Measurements from ENCODE around the gene EPS8L3.

DNA sequence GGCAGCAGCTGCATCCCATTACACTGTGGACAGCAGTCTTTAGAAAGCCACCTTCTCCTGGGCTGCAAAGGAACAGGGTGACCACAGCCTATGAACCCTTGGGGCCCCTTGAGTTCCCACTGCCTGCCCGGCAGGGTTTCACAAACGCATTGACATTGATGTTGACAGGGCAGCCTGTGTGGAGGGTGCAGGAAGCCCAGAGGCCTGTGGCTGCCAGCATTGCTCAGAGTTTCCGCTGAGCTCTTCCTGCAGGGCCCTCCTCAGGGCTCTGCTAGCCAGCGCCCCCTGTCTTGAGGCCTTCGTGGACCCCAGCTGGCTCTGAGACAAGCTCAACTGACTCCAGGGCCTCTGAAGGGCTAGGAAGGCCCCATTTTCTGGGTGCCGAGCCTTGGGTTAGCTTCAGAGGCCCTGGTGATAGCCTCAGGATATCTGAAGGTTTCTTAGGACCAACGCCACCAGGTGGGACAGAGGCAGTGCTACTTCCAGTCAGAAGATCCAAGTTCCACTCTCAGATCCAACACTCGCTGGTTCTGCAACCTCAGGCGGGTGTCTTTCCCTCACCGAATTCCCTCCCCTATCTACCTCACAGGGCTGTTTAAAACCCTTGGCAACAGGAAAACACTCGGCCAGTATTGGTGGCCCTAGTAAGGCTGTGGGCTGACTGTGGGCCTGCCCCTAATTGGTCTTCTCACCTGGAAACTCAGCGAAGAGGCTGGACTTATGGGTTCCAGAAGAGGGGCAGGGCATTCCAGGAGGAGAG, 27.2 kb upstream of the EPS8L3 start:
- TF ChIP-seq, protein P1, sequence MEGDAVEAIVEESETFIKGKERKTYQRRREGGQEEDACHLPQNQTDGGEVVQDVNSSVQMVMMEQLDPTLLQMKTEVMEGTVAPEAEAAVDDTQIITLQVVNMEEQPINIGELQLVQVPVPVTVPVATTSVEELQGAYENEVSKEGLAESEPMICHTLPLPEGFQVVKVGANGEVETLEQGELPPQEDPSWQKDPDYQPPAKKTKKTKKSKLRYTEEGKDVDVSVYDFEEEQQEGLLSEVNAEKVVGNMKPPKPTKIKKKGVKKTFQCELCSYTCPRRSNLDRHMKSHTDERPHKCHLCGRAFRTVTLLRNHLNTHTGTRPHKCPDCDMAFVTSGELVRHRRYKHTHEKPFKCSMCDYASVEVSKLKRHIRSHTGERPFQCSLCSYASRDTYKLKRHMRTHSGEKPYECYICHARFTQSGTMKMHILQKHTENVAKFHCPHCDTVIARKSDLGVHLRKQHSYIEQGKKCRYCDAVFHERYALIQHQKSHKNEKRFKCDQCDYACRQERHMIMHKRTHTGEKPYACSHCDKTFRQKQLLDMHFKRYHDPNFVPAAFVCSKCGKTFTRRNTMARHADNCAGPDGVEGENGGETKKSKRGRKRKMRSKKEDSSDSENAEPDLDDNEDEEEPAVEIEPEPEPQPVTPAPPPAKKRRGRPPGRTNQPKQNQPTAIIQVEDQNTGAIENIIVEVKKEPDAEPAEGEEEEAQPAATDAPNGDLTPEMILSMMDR (IDR thresholded peaks at IDR 0.05) = peak in 5 of 6 experiments; percentile 15 to 46 (median 30)
- no peak for TF ChIP-seq POLR2A (IDR thresholded peaks at IDR 0.05)

All from esophagus squamous epithelium (tissue), 4 donors.